Heart left ventricle (tissue), 13 donors: ENCODE data around the gene C12orf42.

ENCODE experiments used
- POLR2A ChIP-seq, 2 donors: fragments of 450-650 bp; IDR thresholded peaks; one replicate each; pipeline ENCODE4 v1.6.1; 2017; ENCODE audit warnings: antibody characterized with exemption in 2 of 2, mild to moderate bottlenecking in 2 of 2, moderate library complexity in 2 of 2
- TF ChIP-seq, protein P1 (sequence below), 12 donors: fragments of 200-600 bp; sonication (generic) in 4 of 12; IDR thresholded peaks; one replicate each; pipeline versions ENCODE4 v1.5.0 to v1.8.0; 2018 to 2022; ENCODE audit warnings: antibody characterized with exemption in 12 of 12, mild to moderate bottlenecking in 5 of 12
- donor health status: ischemic (EF 13 %, LVEDD 7.1; RV severe dilation, severe dysfunction).
- donor health status: DM: no; HTN: yes; CAD: no.
- donor health status: DM: no; HTN: no; CAD: no.
- donor health status: ischemic (EF 25% LVEDD 6.9; RV normal size, moderate dysfunction).
- donor health status: ischemic (EF 25% LVEDD 5.7; RV mildly dilated, moderate dysfunction).
- donor health status: ischemic (EF 35%, LVEDD 5.7; RV mildly dilated, moderate dysfunction).
- donor health status: nonischemic (EF 11% LVEDD 7.7; RV severe dilation, severe dysfunction).
- donor health status: DM: yes; HTN: yes; CAD: no.
- donor health status: PGD.
- donor health status: ischemic (EF 29% LVEDD 5.4; RV normal size, mild dysfunction).
- donor health status: nonischemic (EF 23%, LVEDD 6.1; RV moderate dilation, normal function).

DNA sequence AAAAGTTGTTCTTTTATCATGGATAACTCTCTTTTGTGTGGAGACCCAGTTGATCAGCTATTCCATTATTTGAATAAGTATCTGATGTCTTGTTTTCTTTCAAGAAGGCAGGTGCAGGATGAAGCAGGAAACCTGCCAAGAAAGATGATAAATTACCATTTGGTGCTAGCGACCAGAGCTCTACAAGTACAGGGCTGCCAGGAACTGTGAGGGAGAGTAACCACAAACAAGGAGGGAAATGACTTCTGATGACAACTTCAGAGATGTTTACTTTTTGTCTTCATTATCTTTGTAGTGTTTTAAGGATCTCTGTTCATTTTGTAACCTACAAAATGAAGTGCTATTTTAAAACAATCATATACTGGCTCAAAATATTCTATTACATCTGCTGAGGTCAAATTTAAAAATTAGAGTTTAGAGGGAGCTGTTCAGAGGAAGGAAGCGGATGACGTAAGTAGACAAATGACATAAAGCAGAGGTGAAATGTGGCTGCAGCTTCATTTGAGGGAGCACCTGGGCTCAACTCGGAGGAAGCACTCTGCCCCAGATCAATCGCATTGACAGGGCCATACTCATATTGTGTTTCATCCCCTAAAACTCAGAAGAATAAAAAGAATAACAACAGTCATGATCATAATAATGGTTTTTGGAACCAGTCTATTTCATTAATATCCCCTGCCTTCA is 226.8 kb downstream of the C12orf42 start:
- TF ChIP-seq, protein P1, sequence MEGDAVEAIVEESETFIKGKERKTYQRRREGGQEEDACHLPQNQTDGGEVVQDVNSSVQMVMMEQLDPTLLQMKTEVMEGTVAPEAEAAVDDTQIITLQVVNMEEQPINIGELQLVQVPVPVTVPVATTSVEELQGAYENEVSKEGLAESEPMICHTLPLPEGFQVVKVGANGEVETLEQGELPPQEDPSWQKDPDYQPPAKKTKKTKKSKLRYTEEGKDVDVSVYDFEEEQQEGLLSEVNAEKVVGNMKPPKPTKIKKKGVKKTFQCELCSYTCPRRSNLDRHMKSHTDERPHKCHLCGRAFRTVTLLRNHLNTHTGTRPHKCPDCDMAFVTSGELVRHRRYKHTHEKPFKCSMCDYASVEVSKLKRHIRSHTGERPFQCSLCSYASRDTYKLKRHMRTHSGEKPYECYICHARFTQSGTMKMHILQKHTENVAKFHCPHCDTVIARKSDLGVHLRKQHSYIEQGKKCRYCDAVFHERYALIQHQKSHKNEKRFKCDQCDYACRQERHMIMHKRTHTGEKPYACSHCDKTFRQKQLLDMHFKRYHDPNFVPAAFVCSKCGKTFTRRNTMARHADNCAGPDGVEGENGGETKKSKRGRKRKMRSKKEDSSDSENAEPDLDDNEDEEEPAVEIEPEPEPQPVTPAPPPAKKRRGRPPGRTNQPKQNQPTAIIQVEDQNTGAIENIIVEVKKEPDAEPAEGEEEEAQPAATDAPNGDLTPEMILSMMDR (IDR thresholded peaks at IDR 0.05): no peak
- no peak for TF ChIP-seq POLR2A (IDR thresholded peaks at IDR 0.05)
